Stimulated activated CD8-positive, alpha-beta memory T cell treated with anti-CD3 and anti-CD28 coated beads, Interleukin-12 subunit alpha, Interleukin-12 subunit beta, amount 100 ng/mL, for 4 hours (primary cell): Measurements from ENCODE around the gene SUPT16H.
A peak's percentile ranks its signal among the peaks of the same experiment; 100 is the strongest.
"Not testable (repeated sequence)": the region's sequence is repeated elsewhere in the genome, so short reads cannot be mapped to it uniquely, and the experiment has no call there.

Experiments used
- DNase-seq: peaks from one replicate; pipeline ENCODE4 v3.0.0-alpha.2; 2020; ENCODE audit warnings: low read depth

SUPT16H gene

GRCh38 chr14:21383848-21384493, at the start of gene SUPT16H:
SUPT16H (minus strand) TSS chr14:21384019; CDS start chr14:21383927, 92 bp downstream.
- peak; percentile 88 for DNase-seq

- DNase-seq = no peak
Measured at GRCh38 chr14:21431126-21431525, 47.3 kb upstream of the SUPT16H start.

DNA sequence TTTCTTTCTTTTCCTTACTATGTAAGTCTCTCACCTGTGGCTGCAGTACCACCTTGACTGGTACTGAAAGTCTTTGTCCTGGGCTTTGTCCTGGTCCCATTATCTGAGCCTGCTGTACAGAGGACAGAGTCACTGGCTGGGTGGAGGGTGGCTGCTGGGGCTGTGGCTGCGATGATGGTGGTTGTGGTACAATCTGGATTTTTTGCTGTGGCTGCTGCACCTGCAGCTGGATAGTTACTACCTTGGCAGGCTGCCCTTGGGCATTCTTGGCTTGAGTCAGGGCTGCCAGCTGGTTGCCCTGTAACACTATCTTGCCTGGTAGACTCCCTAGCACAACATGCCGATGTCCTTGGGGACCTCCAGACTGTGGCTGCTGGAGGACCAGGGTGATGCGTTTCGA, 45.1 kb upstream of the SUPT16H start:
- no peak for DNase-seq

GRCh38 chr14:21426692-21427091, 42.9 kb upstream of the SUPT16H start:
- DNase-seq = no peak

DNA sequence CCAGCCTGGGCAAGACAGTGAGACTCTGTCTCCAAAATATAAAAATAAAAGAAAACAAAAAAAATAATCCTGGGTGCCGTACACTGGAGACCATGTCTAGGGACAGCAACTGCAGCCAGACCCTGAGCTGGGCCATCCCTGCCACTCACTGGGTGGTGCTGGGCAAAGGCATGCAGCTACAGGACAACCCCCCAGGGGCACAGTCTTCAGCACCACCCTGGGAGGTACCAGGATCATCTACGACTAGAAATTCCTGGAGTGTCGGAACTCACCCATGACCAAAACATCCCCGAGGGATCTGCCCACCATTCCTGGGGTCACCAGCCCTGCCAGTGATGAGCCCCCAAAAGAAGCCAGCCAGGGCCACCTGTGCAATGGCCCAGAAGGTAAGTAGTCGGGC, 35.7 kb upstream of the SUPT16H start:
- DNase-seq = no peak

GRCh38 chr14:21415329-21415728, 31.5 kb upstream of the SUPT16H start:
- no peak for DNase-seq

DNA sequence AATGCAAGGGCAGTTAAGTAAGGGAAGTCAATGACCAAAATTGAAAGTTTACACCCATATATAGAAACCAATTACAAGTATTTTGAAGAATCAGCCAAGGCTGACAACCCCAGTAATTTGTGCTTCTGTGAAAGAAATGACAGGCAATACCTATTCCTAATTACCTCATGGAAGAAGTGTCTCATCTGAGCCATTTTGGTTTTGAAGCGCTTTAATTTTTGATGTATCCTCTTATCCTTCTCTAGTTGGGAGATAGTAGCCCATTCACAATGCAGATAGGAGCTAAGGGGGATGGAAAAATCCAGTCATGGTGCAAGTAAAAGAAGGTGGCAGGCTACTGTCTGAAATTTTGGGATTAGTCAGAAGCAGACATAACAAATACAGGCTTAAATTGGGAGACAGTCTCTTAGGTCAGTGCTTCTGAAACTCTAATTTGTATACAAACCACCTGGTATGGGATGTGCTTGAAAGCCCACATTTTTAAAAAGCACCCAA, 30.4 kb upstream of the SUPT16H start:
- no peak for DNase-seq

DNA sequence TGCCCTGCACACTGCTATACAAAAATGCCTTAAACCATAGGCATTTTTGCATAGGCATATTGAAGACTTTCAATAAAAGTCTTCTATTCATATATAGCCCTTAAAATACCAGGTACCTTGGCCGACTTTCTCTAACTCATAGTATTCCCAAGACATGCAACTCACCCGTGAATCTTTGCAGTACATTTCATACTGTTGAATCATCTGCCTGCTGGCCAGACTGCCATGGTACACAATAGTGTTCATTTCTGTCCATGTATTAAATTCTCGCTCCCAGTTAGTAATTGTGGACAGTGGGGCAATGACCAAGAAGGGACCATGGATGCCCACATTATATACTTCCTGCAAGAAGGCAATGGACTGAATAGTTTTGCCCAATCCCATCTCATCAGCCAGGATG, 24.3 kb upstream of the SUPT16H start:
- DNase-seq = no peak

- no peak for DNase-seq
Measured at GRCh38 chr14:21406213-21406612, 22.4 kb upstream of the SUPT16H start.

- no peak for DNase-seq
Measured at GRCh38 chr14:21405097-21405496, 21.3 kb upstream of the SUPT16H start.

GRCh38 chr14:21399311-21399870, 15.6 kb upstream of the SUPT16H start:
- no peak for DNase-seq

GRCh38 chr14:21398901-21399300, 15.1 kb upstream of the SUPT16H start:
- DNase-seq = no peak

GRCh38 chr14:21395450-21395849, 11.6 kb upstream of the SUPT16H start:
- DNase-seq = no peak

GRCh38 chr14:21385188-21385904, 1.5 kb upstream of the SUPT16H start:
- no peak for DNase-seq

- DNase-seq = no peak
Measured at GRCh38 chr14:21384494-21384851, 654 bp upstream of the SUPT16H start.

GRCh38 chr14:21382886-21383847, 652 bp downstream of the SUPT16H start:
- peak; percentile 21 for DNase-seq

- DNase-seq = no peak
Measured at GRCh38 chr14:21382095-21382494, 1.7 kb downstream of the SUPT16H start.

GRCh38 chr14:21379338-21379737, 4.5 kb downstream of the SUPT16H start:
- DNase-seq = no peak

DNA sequence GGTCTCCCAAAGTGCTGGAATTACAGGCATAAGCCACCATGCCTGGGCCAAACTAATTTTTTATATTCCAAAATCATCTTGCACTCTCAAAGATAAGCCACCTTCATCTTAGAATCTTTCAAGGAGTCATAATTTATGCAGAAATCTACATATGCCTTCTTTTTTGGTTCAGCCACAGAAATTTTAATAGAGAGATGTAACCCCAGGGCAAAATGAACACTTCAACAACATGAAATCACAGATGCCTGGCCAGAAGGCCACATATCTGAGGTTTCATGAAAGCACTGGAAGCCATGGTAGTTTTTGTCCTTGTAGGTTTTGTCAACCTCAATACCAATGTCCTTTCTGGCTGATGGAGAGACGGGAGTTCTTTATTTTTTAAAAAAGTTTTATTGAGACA, 9.8 kb downstream of the SUPT16H start:
- no peak for DNase-seq

GRCh38 chr14:21372814-21373213, 11.0 kb downstream of the SUPT16H start:
- DNase-seq = not testable (repeated sequence)

GRCh38 chr14:21369949-21370679, 13.7 kb downstream of the SUPT16H start:
- DNase-seq = no peak
